ENCODE measurements around the gene RAB6A. TPM values are rescaled to one million over a fixed set of nuclear protein-coding genes. Genes with fewer than 3 reads are reported as not detected.

The RAB6A gene
- total and polyA plus RNA-seq, 10 of the 15 experiments (the other 5 are each of a cell fraction or from before 2014, with no cell fraction given), result 9.8 to 107 (median 34.1) TPM

GRCh38 chr11:73779084-73779902 is 18.4 kb upstream of the RAB6A start (continued):
- TF ChIP-seq, protein P1, sequence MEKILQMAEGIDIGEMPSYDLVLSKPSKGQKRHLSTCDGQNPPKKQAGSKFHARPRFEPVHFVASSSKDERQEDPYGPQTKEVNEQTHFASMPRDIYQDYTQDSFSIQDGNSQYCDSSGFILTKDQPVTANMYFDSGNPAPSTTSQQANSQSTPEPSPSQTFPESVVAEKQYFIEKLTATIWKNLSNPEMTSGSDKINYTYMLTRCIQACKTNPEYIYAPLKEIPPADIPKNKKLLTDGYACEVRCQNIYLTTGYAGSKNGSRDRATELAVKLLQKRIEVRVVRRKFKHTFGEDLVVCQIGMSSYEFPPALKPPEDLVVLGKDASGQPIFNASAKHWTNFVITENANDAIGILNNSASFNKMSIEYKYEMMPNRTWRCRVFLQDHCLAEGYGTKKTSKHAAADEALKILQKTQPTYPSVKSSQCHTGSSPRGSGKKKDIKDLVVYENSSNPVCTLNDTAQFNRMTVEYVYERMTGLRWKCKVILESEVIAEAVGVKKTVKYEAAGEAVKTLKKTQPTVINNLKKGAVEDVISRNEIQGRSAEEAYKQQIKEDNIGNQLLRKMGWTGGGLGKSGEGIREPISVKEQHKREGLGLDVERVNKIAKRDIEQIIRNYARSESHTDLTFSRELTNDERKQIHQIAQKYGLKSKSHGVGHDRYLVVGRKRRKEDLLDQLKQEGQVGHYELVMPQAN (conservative IDR thresholded peaks at IDR 0.05), result no peak
- TF ChIP-seq, protein P2, sequence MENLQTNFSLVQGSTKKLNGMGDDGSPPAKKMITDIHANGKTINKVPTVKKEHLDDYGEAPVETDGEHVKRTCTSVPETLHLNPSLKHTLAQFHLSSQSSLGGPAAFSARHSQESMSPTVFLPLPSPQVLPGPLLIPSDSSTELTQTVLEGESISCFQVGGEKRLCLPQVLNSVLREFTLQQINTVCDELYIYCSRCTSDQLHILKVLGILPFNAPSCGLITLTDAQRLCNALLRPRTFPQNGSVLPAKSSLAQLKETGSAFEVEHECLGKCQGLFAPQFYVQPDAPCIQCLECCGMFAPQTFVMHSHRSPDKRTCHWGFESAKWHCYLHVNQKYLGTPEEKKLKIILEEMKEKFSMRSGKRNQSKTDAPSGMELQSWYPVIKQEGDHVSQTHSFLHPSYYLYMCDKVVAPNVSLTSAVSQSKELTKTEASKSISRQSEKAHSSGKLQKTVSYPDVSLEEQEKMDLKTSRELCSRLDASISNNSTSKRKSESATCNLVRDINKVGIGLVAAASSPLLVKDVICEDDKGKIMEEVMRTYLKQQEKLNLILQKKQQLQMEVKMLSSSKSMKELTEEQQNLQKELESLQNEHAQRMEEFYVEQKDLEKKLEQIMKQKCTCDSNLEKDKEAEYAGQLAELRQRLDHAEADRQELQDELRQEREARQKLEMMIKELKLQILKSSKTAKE (IDR thresholded peaks at IDR 0.05; ENCODE audit: low read depth, poor library complexity, severe bottlenecking), result peak; percentile 1
- TF ChIP-seq SMARCA5 (IDR thresholded peaks at IDR 0.05) (no peak), CEBPZ (IDR thresholded peaks at IDR 0.05; ENCODE audit: low read depth, low read length) (no peak; the same call in 1 of the 2 replicates), KAT2A (conservative IDR thresholded peaks at IDR 0.05; ENCODE audit: control insufficient read depth, low read depth, low read length) (no peak), TCF7 (IDR thresholded peaks at IDR 0.05; ENCODE audit: borderline replicate concordance) (no peak), MTA2 (IDR thresholded peaks at IDR 0.05; ENCODE audit: low read depth) (peak; percentile 67; the same call in 1 of the 2 replicates), TCF3 (IDR thresholded peaks at IDR 0.05; ENCODE audit: borderline replicate concordance, insufficient read depth, low read depth, low read length) (0 out of 2 replicates have a peak, but pooled peaks have one; percentile 55), ESRRA (IDR thresholded peaks at IDR 0.05; ENCODE audit: low read length) (no peak), POU2F2 (IDR thresholded peaks at IDR 0.05; ENCODE audit: borderline replicate concordance, low read depth, low read length) (no peak; the same call in none of the 3 replicates), JUND (IDR thresholded peaks at IDR 0.05; ENCODE audit: low read depth, low read length) (peak; percentile 88), ZNF24 (IDR thresholded peaks at IDR 0.05) (no peak)
- TF ChIP-seq, protein P3, sequence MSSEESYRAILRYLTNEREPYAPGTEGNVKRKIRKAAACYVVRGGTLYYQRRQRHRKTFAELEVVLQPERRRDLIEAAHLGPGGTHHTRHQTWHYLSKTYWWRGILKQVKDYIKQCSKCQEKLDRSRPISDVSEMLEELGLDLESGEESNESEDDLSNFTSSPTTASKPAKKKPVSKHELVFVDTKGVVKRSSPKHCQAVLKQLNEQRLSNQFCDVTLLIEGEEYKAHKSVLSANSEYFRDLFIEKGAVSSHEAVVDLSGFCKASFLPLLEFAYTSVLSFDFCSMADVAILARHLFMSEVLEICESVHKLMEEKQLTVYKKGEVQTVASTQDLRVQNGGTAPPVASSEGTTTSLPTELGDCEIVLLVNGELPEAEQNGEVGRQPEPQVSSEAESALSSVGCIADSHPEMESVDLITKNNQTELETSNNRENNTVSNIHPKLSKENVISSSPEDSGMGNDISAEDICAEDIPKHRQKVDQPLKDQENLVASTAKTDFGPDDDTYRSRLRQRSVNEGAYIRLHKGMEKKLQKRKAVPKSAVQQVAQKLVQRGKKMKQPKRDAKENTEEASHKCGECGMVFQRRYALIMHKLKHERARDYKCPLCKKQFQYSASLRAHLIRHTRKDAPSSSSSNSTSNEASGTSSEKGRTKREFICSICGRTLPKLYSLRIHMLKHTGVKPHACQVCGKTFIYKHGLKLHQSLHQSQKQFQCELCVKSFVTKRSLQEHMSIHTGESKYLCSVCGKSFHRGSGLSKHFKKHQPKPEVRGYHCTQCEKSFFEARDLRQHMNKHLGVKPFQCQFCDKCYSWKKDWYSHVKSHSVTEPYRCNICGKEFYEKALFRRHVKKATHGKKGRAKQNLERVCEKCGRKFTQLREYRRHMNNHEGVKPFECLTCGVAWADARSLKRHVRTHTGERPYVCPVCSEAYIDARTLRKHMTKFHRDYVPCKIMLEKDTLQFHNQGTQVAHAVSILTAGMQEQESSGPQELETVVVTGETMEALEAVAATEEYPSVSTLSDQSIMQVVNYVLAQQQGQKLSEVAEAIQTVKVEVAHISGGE (CRISPR knock-in tag; IDR thresholded peaks at IDR 0.05), result peak; percentile 75

Measured in GM12878 (cell line).